ENCODE data around the gene SDCBP2. TPM values are rescaled to one million over a fixed set of nuclear protein-coding genes. Genes with fewer than 3 reads are reported as not detected.

SDCBP2 gene
- total and polyA plus RNA-seq, 2 of the 8 experiments (the other 6 are each of a cell fraction or from before 2014, with no cell fraction given): 4.2 to 6.7 TPM

DNA sequence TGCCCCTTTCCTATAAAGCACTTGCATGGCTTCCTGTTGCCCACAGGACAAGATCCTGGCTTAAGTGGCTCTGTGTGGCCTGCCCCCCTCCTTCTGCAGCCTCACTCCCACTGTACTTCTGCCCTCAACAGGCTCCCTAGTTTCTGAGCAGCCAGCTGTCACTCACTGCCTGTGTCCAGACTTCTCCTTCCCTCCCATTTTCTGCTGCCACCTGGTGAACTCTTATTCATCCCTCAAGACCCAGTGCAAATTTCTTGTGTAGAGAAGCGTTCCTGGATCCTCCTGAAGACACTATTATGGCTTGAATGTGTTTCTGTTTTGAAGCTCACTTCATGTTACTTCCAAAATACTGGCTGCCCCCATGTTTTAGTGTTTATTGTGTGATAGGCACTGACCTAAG lies 36.3 kb downstream of the SDCBP2 start:
- DNase-seq (ENCODE audit: low read depth in 1 of 2, low spot score in 2 of 2): no peak
- Histone ChIP-seq H2AK5ac (ENCODE audit: low read depth, low read length) (no peak overlapping the region), H3K9me3 (ENCODE audit: insufficient read depth in 2 of 2, low read depth in 1 of 2, low read length in 1 of 2) (no peaks in the 10 kb centered on the region), H2BK15ac (ENCODE audit: low read length) (no peak overlapping the region), H2AFZ (ENCODE audit: low read length) (no peak overlapping the region), H3K23ac (ENCODE audit: insufficient read length) (no peak overlapping the region), H3K27me3 (replicated peaks in 1 of 4; ENCODE audit: control insufficient read depth in 3 of 4, extremely low read depth in 1 of 4, insufficient read depth in 3 of 4, low read length in 3 of 4) (no peaks in the 10 kb centered on the region; a peak in 2 of 7 replicates), H3K56ac (replicated peaks; ENCODE audit: insufficient read length, low read depth, low read length) (no peak overlapping the region), H2BK120ac (replicated peaks; ENCODE audit: low read depth, low read length) (no peak overlapping the region), H4K5ac (ENCODE audit: insufficient read length, low read depth, low read length) (no peak overlapping the region), H3K14ac (ENCODE audit: insufficient read length) (no peak overlapping the region), H3K27ac (ENCODE audit: low read depth, low read length) (no peak overlapping the region), H3K79me1 (ENCODE audit: low read depth, low read length) (no peaks in the 10 kb centered on the region), H3K4me1 (replicated peaks in 1 of 4; ENCODE audit: control insufficient read depth in 3 of 4, insufficient read depth in 4 of 4, low read length in 3 of 4) (no peaks in the 10 kb centered on the region), H3K4me2 (ENCODE audit: insufficient read depth in 1 of 2, low read depth in 2 of 2, low read length in 2 of 2) (no peak overlapping the region), H3K9ac (replicated peaks in 1 of 4; ENCODE audit: extremely low read depth in 1 of 4, low read depth in 3 of 4, low read length in 3 of 4) (no peak overlapping the region), H3K36me3 (ENCODE audit: control insufficient read depth in 2 of 4, insufficient read depth in 4 of 4, low read length in 3 of 4) (no peaks in the 10 kb centered on the region), H3K4me3 (ENCODE audit: extremely low read depth in 1 of 4, insufficient read depth in 2 of 4, low read depth in 3 of 4, low read length in 4 of 4) (no peak overlapping the region), H3K79me2 (ENCODE audit: control insufficient read depth in 1 of 2, insufficient read depth in 2 of 2, low read length in 2 of 2) (no peaks in the 10 kb centered on the region), H2BK5ac (ENCODE audit: low read depth, low read length) (no peak overlapping the region), H3K18ac (ENCODE audit: extremely low read depth, low read length) (no peak overlapping the region), H2BK12ac (ENCODE audit: low read depth, low read length) (no peak overlapping the region), H3K4ac (replicated peaks; ENCODE audit: insufficient read length, low read depth, low read length) (no peak overlapping the region), H4K20me1 (replicated peaks in 1 of 2; ENCODE audit: control insufficient read depth in 1 of 2, insufficient read depth in 2 of 2, low read length in 2 of 2) (peaks cover 0 to 2% of the 10 kb centered on the region in 2 experiments), H2BK20ac (ENCODE audit: low read length) (no peak overlapping the region), H4K8ac (ENCODE audit: extremely low read depth, insufficient read depth, low read length) (no peak overlapping the region), H3K23me2 (ENCODE audit: low read depth, low read length) (no peaks in the 10 kb centered on the region), H4K91ac (replicated peaks; ENCODE audit: insufficient read length, low read length) (no peak overlapping the region)
- FAIRE-seq: no peak
- WGBS, 2 experiments (ENCODE audit: extremely low coverage in 1 of 2, insufficient coverage in 1 of 2, insufficient read length in 1 of 2, insufficient replicate concordance in 2 of 2, low coverage in 1 of 2, low lambda C conversion rate in 2 of 2, missing lambda C conversion rate in 1 of 2): 81% methylated on average over 1 of the region's 1 CpG; no CpG with 5 or more reads in 1 of the 2 experiments
- CTCF ChIA-PET (ENCODE audit: partially characterized antibody): interaction anchor here (1.1 to 1.5 kb wide), 4 partner anchors 12 to 175 kb away, joined by 3 read pairs; no protein-coding TSS in a partner anchor
- POLR2A ChIA-PET (ENCODE audit: partially characterized antibody): no interaction called here
- no peak for TF ChIP-seq SIRT6 (IDR thresholded peaks at IDR 0.05; ENCODE audit: low read length)
- no peak for TF ChIP-seq BCL11A (IDR thresholded peaks at IDR 0.05; ENCODE audit: low read depth in 2 of 2, low read length in 2 of 2)
- TF ChIP-seq ASH2L (IDR thresholded peaks at IDR 0.05; ENCODE audit: low read length): no peak
- TF ChIP-seq NRF1 (IDR thresholded peaks at IDR 0.05; ENCODE audit: low read depth, low read length): no peak
- no peak for TF ChIP-seq EZH2 (IDR thresholded peaks at IDR 0.05; ENCODE audit: low read depth, low read length, severe bottlenecking)
- no peak for TF ChIP-seq SRF (IDR thresholded peaks at IDR 0.05; ENCODE audit: low read depth, low read length)

Measured in H1 (cell line).